CD14-positive monocyte (primary cell): ENCODE results near the gene B3GALNT1. TPM values are rescaled to one million over a fixed set of nuclear protein-coding genes. Genes with fewer than 3 reads are reported as not detected.

ENCODE experiments used
- DNase-seq, 3 donors: peaks; one replicate each; pipeline ENCODE4 v3.0.0-alpha.2; 2011 to 2022
- H2AFZ ChIP-seq: 2 replicates; pipeline ENCODE4 v1.6.0; 2012; ENCODE audit warnings: mild to moderate bottlenecking, low read depth, low read length, inconsistent platforms; ENCODE audit not compliant: insufficient read depth, poor library complexity, severe bottlenecking
- H3K27ac ChIP-seq, 2 donors: 1 replicate in 1 of 2; 2 replicates in 1 of 2; pipeline ENCODE4 v1.5.1; 2012 to 2013; ENCODE audit warnings: low read length in 2 of 2, control low read depth in 1 of 2, inconsistent platforms in 1 of 2, low read depth in 1 of 2, mild to moderate bottlenecking in 1 of 2
- H3K27me3 ChIP-seq, 2 donors: one replicate each; pipeline versions ENCODE4 v1.6.0 to v1.6.1; 2011 to 2013; ENCODE audit warnings: low read length in 2 of 2; ENCODE audit not compliant: control insufficient read depth in 2 of 2, insufficient read depth in 2 of 2
- H3K36me3 ChIP-seq, 2 donors: replicated peaks in 1 of 2; 1 replicate in 1 of 2; 2 replicates in 1 of 2; pipeline versions ENCODE4 v1.5.1 to v1.6.1; 2012 to 2013; ENCODE audit warnings: low read length in 2 of 2, control low read depth in 1 of 2, inconsistent platforms in 1 of 2, mild to moderate bottlenecking in 1 of 2; ENCODE audit not compliant: insufficient read depth in 2 of 2, control insufficient read depth in 1 of 2
- H3K4me1 ChIP-seq, 2 donors: 1 replicate in 1 of 2; 2 replicates in 1 of 2; pipeline versions ENCODE4 v1.5.1 to v1.6.1; 2012 to 2013; ENCODE audit warnings: low read length in 2 of 2, control low read depth in 1 of 2, inconsistent platforms in 1 of 2, mild to moderate bottlenecking in 1 of 2, moderate library complexity in 1 of 2; ENCODE audit not compliant: insufficient read depth in 2 of 2, control insufficient read depth in 1 of 2
- H3K4me2 ChIP-seq: replicated peaks from 2 replicates; pipeline ENCODE3; 2012; ENCODE audit warnings: low read length, moderate library complexity, mild to moderate bottlenecking; ENCODE audit not compliant: poor library complexity, severe bottlenecking; ENCODE audit errors: extremely low read depth
- H3K4me3 ChIP-seq, 3 experiments: fragments of 200-600 bp in 1 of 3; sonication (generic) in 1 of 3; replicated peaks in 1 of 3; 1 replicate in 2 of 3; 2 replicates in 1 of 3; pipeline ENCODE4 v1.5.1; 2011 to 2013; ENCODE audit warnings: low read length in 3 of 3, mild to moderate bottlenecking in 3 of 3, control low read depth in 2 of 3, low read depth in 2 of 3, inconsistent platforms in 1 of 3, moderate library complexity in 1 of 3
- H3K79me2 ChIP-seq: 2 replicates; pipeline ENCODE4 v1.6.0; 2012; ENCODE audit warnings: mild to moderate bottlenecking, control low read depth, inconsistent platforms, low read length, moderate library complexity; ENCODE audit not compliant: insufficient read depth
- H3K9ac ChIP-seq: 2 replicates; pipeline ENCODE4 v1.6.0; 2017; ENCODE audit warnings: low read length, mild to moderate bottlenecking; ENCODE audit not compliant: insufficient read depth, poor library complexity, severe bottlenecking
- H3K9me3 ChIP-seq, 2 donors: replicated peaks in 1 of 2; 1 replicate in 1 of 2; 2 replicates in 1 of 2; pipeline versions ENCODE4 v1.5.1 to v1.6.1; 2012 to 2013; ENCODE audit warnings: low read length in 2 of 2, control low read depth in 1 of 2; ENCODE audit not compliant: control insufficient read depth in 1 of 2, insufficient read depth in 1 of 2
- H4K20me1 ChIP-seq: 2 replicates; pipeline ENCODE4 v1.6.0; 2012; ENCODE audit warnings: mild to moderate bottlenecking, low read length, control low read depth, moderate library complexity; ENCODE audit not compliant: insufficient read depth
- H3K27ac Mint-ChIP-seq, 7 donors: one replicate each; pipeline ENCODE4 v1.8.0; 2020; ENCODE audit warnings: mild to moderate bottlenecking in 7 of 7, mixed read lengths in 7 of 7, moderate library complexity in 6 of 7, inconsistent platforms in 2 of 7
- H3K27me3 Mint-ChIP-seq, 3 donors: one replicate each; pipeline ENCODE4 v1.8.0; 2021 to 2022; ENCODE audit warnings: low read depth in 3 of 3, mild to moderate bottlenecking in 3 of 3, mixed read lengths in 3 of 3, moderate library complexity in 3 of 3, inconsistent platforms in 1 of 3
- H3K36me3 Mint-ChIP-seq, 2 donors: one replicate each; pipeline ENCODE4 v1.8.0; 2020; ENCODE audit warnings: mixed read lengths in 2 of 2, inconsistent platforms in 1 of 2, mild to moderate bottlenecking in 1 of 2
- H3K4me1 Mint-ChIP-seq: one replicate; pipeline ENCODE4 v1.8.0; 2020; ENCODE audit warnings: mild to moderate bottlenecking, mixed read lengths
- H3K4me3 Mint-ChIP-seq, 2 donors: one replicate each; pipeline ENCODE4 v1.8.0; 2020; ENCODE audit warnings: mild to moderate bottlenecking in 2 of 2, mixed read lengths in 2 of 2, moderate library complexity in 1 of 2
- H3K9me3 Mint-ChIP-seq, 7 donors: one replicate each; pipeline ENCODE4 v1.8.0; 2020 to 2022; ENCODE audit warnings: mixed read lengths in 7 of 7, mild to moderate bottlenecking in 6 of 7, moderate library complexity in 6 of 7, inconsistent platforms in 2 of 7
- WGBS: methylation state at CpG from one replicate; pipeline ENCODE4 v1.1.5; 2013; ENCODE audit warnings: missing lambda C conversion rate; ENCODE audit not compliant: insufficient coverage; 5-methylcytosine and 5-hydroxymethylcytosine counted together
- intact Hi-C, 2 donors: fragments of 100-400 bp; cut with micrococcal nuclease; formaldehyde crosslinking; loops; one replicate each; pipeline versions ENCODE4 v1.15.0 to v1.15.1; 2023
- polyA plus RNA-seq, 3 donors: library from polyadenylated mRNA; depleted of rRNA in 1 of 3; unstranded in 2 of 3; stranded (reverse) in 1 of 3; fragments of 300-500 nt in 2 of 3; fragments of >200 nt in 1 of 3; fragmentation: Illumina TruSeq in 2 of 3; gene quantifications; 1 replicate in 2 of 3; 2 replicates in 1 of 3; pipeline ENCODE4 v1.2.3, GENCODE V29; 2012 to 2021
- TF ChIP-seq, protein P1 (sequence below): fragments of 200-600 bp; IDR thresholded peaks from one replicate; pipeline ENCODE4 v1.8.0; 2022; ENCODE audit warnings: antibody characterized with exemption, mild to moderate bottlenecking

B3GALNT1 gene
- polyA plus RNA-seq, 3 donors = 0.09 to 0.41 (median 0.16) TPM

DNA sequence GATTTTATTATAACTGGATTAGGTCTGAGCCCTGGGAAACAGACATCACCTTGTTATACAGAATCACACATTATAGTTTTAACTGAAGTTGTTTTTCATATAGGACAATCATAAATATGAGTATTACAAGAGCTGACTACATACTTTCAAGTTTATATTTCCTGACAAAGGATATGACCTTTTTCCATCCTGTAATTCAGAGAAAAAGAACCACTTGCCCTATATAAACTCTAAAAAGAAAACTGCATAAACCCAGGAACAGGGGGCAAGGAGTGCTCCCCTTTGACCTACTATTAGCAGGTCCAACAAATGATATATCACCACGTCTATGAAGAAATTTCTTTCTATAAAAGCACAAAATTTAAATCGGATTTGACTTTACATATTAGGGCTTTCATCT lies 20.9 kb downstream of the B3GALNT1 start:
- Mint-ChIP-seq H3K27ac (no peak overlapping the region), H3K4me3 (no peak overlapping the region), H3K9me3 (no peaks in the 10 kb centered on the region), H3K36me3 (peaks cover 3 to 8% of the 10 kb centered on the region in 2 donors), H3K4me1 (peaks cover 16% of the 10 kb centered on the region), H3K27me3 (peaks cover 0 to 1% (median 0%) of the 10 kb centered on the region in 3 donors)
- no peak overlapping the region for H3K9ac ChIP-seq
- no peak overlapping the region for H3K4me2 ChIP-seq
- no peaks in the 10 kb centered on the region for H3K27me3 ChIP-seq
- no peak for DNase-seq
- H3K36me3 ChIP-seq = peaks cover 2 to 4% of the 10 kb centered on the region in 2 donors
- no peaks in the 10 kb centered on the region for H4K20me1 ChIP-seq
- H3K4me1 ChIP-seq = peaks cover 14 to 16% of the 10 kb centered on the region in 2 donors
- no peak overlapping the region for H3K4me3 ChIP-seq
- H3K9me3 ChIP-seq = no peaks in the 10 kb centered on the region
- H2AFZ ChIP-seq = no peak overlapping the region
- TF ChIP-seq, protein P1, sequence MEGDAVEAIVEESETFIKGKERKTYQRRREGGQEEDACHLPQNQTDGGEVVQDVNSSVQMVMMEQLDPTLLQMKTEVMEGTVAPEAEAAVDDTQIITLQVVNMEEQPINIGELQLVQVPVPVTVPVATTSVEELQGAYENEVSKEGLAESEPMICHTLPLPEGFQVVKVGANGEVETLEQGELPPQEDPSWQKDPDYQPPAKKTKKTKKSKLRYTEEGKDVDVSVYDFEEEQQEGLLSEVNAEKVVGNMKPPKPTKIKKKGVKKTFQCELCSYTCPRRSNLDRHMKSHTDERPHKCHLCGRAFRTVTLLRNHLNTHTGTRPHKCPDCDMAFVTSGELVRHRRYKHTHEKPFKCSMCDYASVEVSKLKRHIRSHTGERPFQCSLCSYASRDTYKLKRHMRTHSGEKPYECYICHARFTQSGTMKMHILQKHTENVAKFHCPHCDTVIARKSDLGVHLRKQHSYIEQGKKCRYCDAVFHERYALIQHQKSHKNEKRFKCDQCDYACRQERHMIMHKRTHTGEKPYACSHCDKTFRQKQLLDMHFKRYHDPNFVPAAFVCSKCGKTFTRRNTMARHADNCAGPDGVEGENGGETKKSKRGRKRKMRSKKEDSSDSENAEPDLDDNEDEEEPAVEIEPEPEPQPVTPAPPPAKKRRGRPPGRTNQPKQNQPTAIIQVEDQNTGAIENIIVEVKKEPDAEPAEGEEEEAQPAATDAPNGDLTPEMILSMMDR = no peak
- WGBS = no CpG with 5 or more reads among the region's 2 CpGs
- H3K27ac ChIP-seq = no peak overlapping the region
- intact Hi-C loops = loop anchor here in 1 of 2 donors (10.0 kb wide), 1 partner anchor 129 kb away; no protein-coding TSS in a partner anchor
- no peaks in the 10 kb centered on the region for H3K79me2 ChIP-seq

DNA sequence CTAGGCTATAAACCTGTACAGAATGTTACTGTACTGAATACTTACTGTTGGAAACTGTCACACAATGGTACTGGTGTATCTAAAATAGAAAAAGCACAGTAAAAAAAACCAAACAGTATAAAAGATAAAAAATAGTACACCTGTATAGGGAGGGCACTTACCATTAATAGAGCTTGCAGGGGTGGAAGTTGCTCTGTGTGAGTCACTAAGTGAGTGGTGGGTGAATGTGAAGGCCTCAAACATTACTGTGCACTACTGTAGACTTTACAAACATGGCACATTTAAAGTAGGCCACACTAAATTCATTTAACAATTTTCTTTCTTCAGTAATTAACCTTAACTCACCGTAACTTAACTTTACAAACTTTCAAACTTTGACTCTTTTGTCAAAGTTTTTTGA lies 22.0 kb downstream of the B3GALNT1 start:
- no peak overlapping the region for H3K4me2 ChIP-seq
- H3K4me1 ChIP-seq = peaks cover 14 to 19% of the 10 kb centered on the region in 2 donors
- peaks cover 3 to 8% of the 10 kb centered on the region in 2 donors for H3K36me3 Mint-ChIP-seq
- H3K27me3 Mint-ChIP-seq = peaks cover 0 to 1% (median 0%) of the 10 kb centered on the region in 3 donors
- no peaks in the 10 kb centered on the region for H3K27me3 ChIP-seq
- no peaks in the 10 kb centered on the region for H3K9me3 ChIP-seq
- H3K9ac ChIP-seq = no peak overlapping the region
- no peak overlapping the region for H3K4me3 ChIP-seq
- intact Hi-C loops = loop anchor here in 1 of 2 donors (10.0 kb wide), 1 partner anchor 128 kb away; no protein-coding TSS in a partner anchor
- DNase-seq = no peak
- peaks cover 17% of the 10 kb centered on the region for H3K4me1 Mint-ChIP-seq
- H3K4me3 Mint-ChIP-seq = no peak overlapping the region
- H3K36me3 ChIP-seq = peaks cover 2 to 4% of the 10 kb centered on the region in 2 donors
- no peaks in the 10 kb centered on the region for H4K20me1 ChIP-seq
- H2AFZ ChIP-seq = no peak overlapping the region
- no peaks in the 10 kb centered on the region for H3K79me2 ChIP-seq
- no peak overlapping the region for H3K27ac ChIP-seq
- no peak overlapping the region for H3K27ac Mint-ChIP-seq
- no CpG with 5 or more reads among the region's 1 CpG for WGBS
- H3K9me3 Mint-ChIP-seq = no peaks in the 10 kb centered on the region
- TF ChIP-seq, protein P1 = no peak
